Measurements from ENCODE around the gene EPYC. TPM values are rescaled to one million over a fixed set of nuclear protein-coding genes. Genes with fewer than 3 reads are reported as not detected.

The EPYC gene
- total RNA-seq = under 1 TPM in 1 of 2 donors, not detected in 1; 0.31 TPM
- polyA plus RNA-seq = under 1 TPM in 1 of 2 donors, not detected in 1; 0.05 TPM
- long read RNA-seq, donor 1 = 0 reads
- long read RNA-seq, donor 2 = 0 reads
- long read RNA-seq, donor 3 = 0 reads
- long read RNA-seq, donor 4 = 0 reads
- long read RNA-seq, donor 5 = 0 reads

- Histone ChIP-seq H3K27me3 (ENCODE audit: control insufficient read depth in 3 of 3, insufficient read depth in 3 of 3, low read length in 2 of 3) (no peaks in the 10 kb centered on the region), H3K4me3 (no peak within 1 kb of the TSS), H3K9me3 (ENCODE audit: control insufficient read depth in 4 of 4, insufficient read depth in 3 of 4, low read length in 3 of 4) (no peaks in the 10 kb centered on the region), H3K27ac (ENCODE audit: low read depth in 1 of 2, low read length in 1 of 2) (no peak within 1 kb of the TSS), H3K36me3 (ENCODE audit: control insufficient read depth in 4 of 4, insufficient read depth in 4 of 4, low read length in 4 of 4) (no peaks in the 10 kb centered on the region), H3K9ac (ENCODE audit: insufficient read depth in 1 of 2, low read length in 2 of 2) (no peak within 1 kb of the TSS), H3K4me1 (ENCODE audit: control insufficient read depth in 5 of 5, insufficient read depth in 5 of 5, low read length in 5 of 5) (peaks cover 0 to 6% (median 0%) of the 10 kb centered on the region in 5 donors)
- no peak for DNase-seq
- no peak for ATAC-seq (ENCODE audit: insufficient read depth, low FRiP score)
- TF ChIP-seq CTCF (IDR thresholded peaks at IDR 0.05; ENCODE audit: control extremely low read depth, extremely low read depth) = no peak
Observed at GRCh38 chr12:91004872-91005271, at the start of gene EPYC. Gene EPYC (minus strand): TSS chr12:91004972. CDS start chr12:91002565, 2,407 bp downstream.

GRCh38 chr12:91053951-91054715, 49.4 kb upstream of the EPYC start:
- Histone ChIP-seq H3K27me3 (ENCODE audit: control insufficient read depth in 3 of 3, insufficient read depth in 3 of 3, low read length in 2 of 3) (no peaks in the 10 kb centered on the region), H3K4me1 (ENCODE audit: control insufficient read depth in 5 of 5, insufficient read depth in 5 of 5, low read length in 5 of 5) (peaks cover 0 to 11% (median 2%) of the 10 kb centered on the region in 5 donors), H3K27ac (ENCODE audit: low read depth in 1 of 2, low read length in 1 of 2) (no peak overlapping the region), H3K9me3 (ENCODE audit: control insufficient read depth in 4 of 4, insufficient read depth in 3 of 4, low read length in 3 of 4) (no peaks in the 10 kb centered on the region), H3K9ac (ENCODE audit: insufficient read depth in 1 of 2, low read length in 2 of 2) (peak overlapping the region in 1 of 2 donors; percentile 36), H3K36me3 (ENCODE audit: control insufficient read depth in 4 of 4, insufficient read depth in 4 of 4, low read length in 4 of 4) (no peaks in the 10 kb centered on the region), H3K4me3 (no peak overlapping the region)
- ATAC-seq (ENCODE audit: insufficient read depth, low FRiP score) = no peak
- no peak for TF ChIP-seq CTCF (IDR thresholded peaks at IDR 0.05; ENCODE audit: control extremely low read depth, extremely low read depth)
- 67 to 85% methylated on average over 4 of the region's 4 CpGs for WGBS, 2 donors
- peak; percentile 76 to 95 (median 88) for DNase-seq

- no peaks in the 10 kb centered on the region for H3K27me3 ChIP-seq (ENCODE audit: control insufficient read depth in 3 of 3, insufficient read depth in 3 of 3, low read length in 2 of 3)
- TF ChIP-seq CTCF (IDR thresholded peaks at IDR 0.05; ENCODE audit: control extremely low read depth, extremely low read depth) = no peak
- H3K4me3 ChIP-seq = no peak overlapping the region
- H3K4me1 ChIP-seq (ENCODE audit: control insufficient read depth in 5 of 5, insufficient read depth in 5 of 5, low read length in 5 of 5) = peaks cover 0 to 11% (median 2%) of the 10 kb centered on the region in 5 donors
- H3K9me3 ChIP-seq (ENCODE audit: control insufficient read depth in 4 of 4, insufficient read depth in 3 of 4, low read length in 3 of 4) = no peaks in the 10 kb centered on the region
- H3K9ac ChIP-seq (ENCODE audit: insufficient read depth in 1 of 2, low read length in 2 of 2) = no peak overlapping the region
- ATAC-seq (ENCODE audit: insufficient read depth, low FRiP score) = no peak
- H3K36me3 ChIP-seq (ENCODE audit: control insufficient read depth in 4 of 4, insufficient read depth in 4 of 4, low read length in 4 of 4) = no peaks in the 10 kb centered on the region
- no peak overlapping the region for H3K27ac ChIP-seq (ENCODE audit: low read depth in 1 of 2, low read length in 1 of 2)
- DNase-seq = no peak
Observed at GRCh38 chr12:91052026-91052425, 47.3 kb upstream of the EPYC start.
